GM19397 (cell line): ENCODE results near the gene HDAC9.

Experiments
- ATAC-seq: cut with Tn5 transposase; IDR thresholded peaks from one replicate; pipeline ENCODE4 v1.9.1; 2021; ENCODE audit warnings: mild to moderate bottlenecking, moderate library complexity; ENCODE audit not compliant: unreplicated experiment

HDAC9 gene

GRCh38 chr7:18873734-18874336 is 378.3 kb downstream of the HDAC9 start:
- ATAC-seq = no peak

GRCh38 chr7:18874880-18875279 is 379.3 kb downstream of the HDAC9 start:
- no peak for ATAC-seq

GRCh38 chr7:18877874-18878273 is 382.3 kb downstream of the HDAC9 start:
- no peak for ATAC-seq

GRCh38 chr7:18886832-18887231 is 391.3 kb downstream of the HDAC9 start:
- ATAC-seq = no peak

- ATAC-seq = no peak
Measured at GRCh38 chr7:18889436-18889835, 393.9 kb downstream of the HDAC9 start.

- no peak for ATAC-seq
Measured at GRCh38 chr7:18890134-18890533, 394.6 kb downstream of the HDAC9 start.

GRCh38 chr7:18890885-18891621 is 395.5 kb downstream of the HDAC9 start:
- ATAC-seq = no peak

GRCh38 chr7:18893156-18893555 is 397.6 kb downstream of the HDAC9 start:
- ATAC-seq = no peak

GRCh38 chr7:18894155-18894554 is 398.6 kb downstream of the HDAC9 start:
- no peak for ATAC-seq

- ATAC-seq = no peak
Measured at GRCh38 chr7:18895456-18895855, 399.9 kb downstream of the HDAC9 start.

GRCh38 chr7:18896343-18896975 is 400.9 kb downstream of the HDAC9 start:
- ATAC-seq = no peak

- no peak for ATAC-seq
Measured at GRCh38 chr7:18900236-18900635, 404.7 kb downstream of the HDAC9 start.

GRCh38 chr7:18900803-18901202 is 405.3 kb downstream of the HDAC9 start:
- ATAC-seq = no peak

- ATAC-seq = no peak
Measured at GRCh38 chr7:18901351-18901750, 405.8 kb downstream of the HDAC9 start.

GRCh38 chr7:18901982-18902421 is 406.5 kb downstream of the HDAC9 start:
- no peak for ATAC-seq

- no peak for ATAC-seq
Measured at GRCh38 chr7:18902892-18903291, 407.3 kb downstream of the HDAC9 start.

- ATAC-seq = no peak
Measured at GRCh38 chr7:18903695-18904094, 408.1 kb downstream of the HDAC9 start.

GRCh38 chr7:18905316-18905943 is 409.9 kb downstream of the HDAC9 start:
- no peak for ATAC-seq

GRCh38 chr7:18906901-18907300 is 411.4 kb downstream of the HDAC9 start:
- ATAC-seq = no peak

- ATAC-seq = no peak
Measured at GRCh38 chr7:18913106-18913505, 417.6 kb downstream of the HDAC9 start.

GRCh38 chr7:18916826-18917225 is 421.3 kb downstream of the HDAC9 start:
- ATAC-seq = no peak

- no peak for ATAC-seq
Measured at GRCh38 chr7:18927134-18927533, 431.6 kb downstream of the HDAC9 start.
